ENCODE measurements around the gene TMEM255B.

The TMEM255B gene

DNA sequence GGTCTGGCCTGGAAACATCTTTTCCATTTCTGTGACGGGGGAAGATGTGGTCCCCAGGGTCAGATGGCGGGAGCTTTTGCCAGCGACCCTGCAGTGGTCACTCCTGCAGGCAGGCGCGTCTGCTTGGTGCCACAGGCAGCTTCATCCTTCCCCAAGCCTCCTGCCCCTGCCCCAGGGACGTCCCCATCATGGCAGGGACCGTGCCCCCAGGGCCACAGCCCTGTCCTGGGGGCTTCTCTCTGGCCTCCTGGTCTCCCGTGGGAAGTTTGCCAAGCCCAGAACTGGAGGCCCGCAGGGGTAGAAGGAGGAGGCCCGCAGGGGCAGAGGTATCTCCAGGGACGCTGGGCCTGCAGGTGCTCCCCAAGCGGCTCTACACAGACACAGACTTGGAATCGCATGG lies 47.5 kb downstream of the TMEM255B start:
- no peak for DNase-seq

GRCh38 chr13:113808058-113808834 lies 49.2 kb downstream of the TMEM255B start:
- no peak for DNase-seq

- no peak for DNase-seq
Measured at GRCh38 chr13:113809934-113810333, 50.9 kb downstream of the TMEM255B start.

DNA sequence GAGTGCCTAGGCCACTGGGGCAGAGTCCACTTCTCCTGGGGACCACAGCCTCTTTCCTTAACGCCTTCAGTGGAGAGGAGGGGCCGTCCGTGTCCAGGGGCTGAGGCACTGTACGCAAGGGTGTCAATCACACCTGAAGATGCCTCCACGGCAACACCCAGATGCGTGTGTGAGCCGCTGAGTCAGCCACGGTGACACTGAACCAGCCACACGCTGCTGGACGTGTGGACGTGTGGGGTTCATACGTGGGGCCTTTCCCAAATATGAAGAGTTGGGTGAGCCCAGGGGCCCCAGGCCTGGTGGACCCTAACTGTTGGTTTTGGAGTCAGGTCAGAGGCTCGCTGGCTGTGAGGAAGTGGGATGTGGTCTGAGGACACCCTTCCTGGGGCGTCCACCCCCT lies 51.6 kb downstream of the TMEM255B start:
- no peak for DNase-seq

DNA sequence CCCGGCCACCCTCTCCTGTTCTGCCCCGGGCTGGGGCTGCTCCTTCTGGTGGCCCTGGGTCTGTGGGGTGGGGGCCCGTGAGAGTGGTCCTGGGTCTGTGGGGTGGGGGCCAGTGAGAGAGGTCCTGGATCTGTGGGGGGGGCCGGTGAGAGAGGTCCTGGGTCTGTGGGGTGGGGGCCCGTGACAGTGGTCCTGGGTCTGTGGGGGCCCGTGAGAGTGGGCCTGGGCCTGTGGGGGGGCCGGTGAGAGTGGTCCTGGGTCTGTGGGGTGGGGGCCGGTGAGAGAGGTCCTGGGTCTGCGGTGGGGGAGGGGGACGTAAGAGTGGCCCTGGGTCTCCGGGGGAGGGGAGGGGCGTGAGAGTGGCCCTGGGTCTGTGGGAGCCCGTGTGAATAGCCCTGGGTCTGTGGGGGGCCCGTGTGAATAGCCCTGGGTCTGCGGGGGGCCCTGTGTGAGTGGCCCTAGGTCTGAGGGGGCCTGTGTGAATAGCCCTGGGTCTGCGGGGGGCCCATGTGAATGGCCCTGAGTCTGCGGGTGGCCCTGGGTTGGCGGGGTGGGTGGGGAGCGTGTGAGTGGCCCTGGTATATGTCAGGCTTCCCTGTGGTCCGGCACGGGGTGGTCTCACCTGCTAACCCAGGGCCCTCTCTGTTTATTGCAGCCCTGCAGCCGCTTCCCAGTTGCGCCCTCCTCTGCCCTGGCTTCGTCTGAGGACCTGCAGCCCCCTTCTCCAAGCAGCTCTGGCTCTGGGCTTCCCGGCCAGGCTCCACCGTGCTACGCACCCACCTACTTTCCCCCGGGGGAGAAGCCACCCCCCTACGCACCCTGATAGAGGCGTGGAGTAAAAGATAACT lies 52.3 kb downstream of the TMEM255B start:
- DNase-seq, result no peak

DNA sequence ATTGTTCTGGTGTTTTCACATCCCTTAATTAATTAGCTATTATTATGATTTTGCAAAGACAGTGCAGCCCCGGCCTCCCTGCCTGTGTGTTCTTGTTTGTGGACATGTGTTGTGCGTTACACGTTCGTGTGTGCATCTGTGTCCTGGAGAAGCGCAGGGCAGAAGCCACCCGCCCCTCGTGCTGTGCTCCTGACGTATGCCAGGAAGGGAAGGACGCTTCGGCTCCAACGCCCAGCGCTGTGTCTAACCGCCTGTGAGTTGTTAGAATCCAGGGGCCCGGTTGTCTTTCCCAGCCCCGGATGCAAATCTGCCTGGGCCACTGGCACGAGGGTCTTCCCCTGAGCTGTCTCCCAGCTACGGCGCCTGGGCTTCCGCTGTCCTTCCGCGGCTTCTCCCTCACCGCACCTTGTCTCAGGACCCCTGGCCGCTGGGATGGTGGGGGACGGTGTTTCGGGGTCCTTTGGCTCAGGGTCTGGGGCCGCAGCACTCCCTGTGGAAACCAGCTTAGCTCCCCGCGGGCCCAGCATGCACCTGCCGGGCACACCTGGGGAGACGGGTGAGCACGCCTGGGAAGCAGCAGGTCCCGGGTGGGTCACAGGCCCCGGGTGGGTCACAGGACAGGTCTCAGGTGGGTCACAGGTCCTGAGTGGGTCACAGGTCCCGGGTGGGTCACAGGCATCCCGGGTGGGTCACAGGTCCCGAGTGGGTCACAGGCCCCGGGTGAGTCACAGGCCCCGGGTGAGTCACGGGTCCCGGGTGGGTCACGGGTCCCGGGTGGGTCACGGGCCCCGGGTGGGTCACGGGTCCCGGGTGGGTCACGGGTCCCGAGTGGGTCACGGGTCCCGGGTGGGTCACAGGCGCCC lies 53.4 kb downstream of the TMEM255B start:
- DNase-seq, result no peak

- no peak for DNase-seq
Measured at GRCh38 chr13:113813070-113813748, 54.2 kb downstream of the TMEM255B start.

- peak; percentile 16 for DNase-seq
Measured at GRCh38 chr13:113813749-113814434, 54.9 kb downstream of the TMEM255B start.

- DNase-seq, result peak; percentile 36
Measured at GRCh38 chr13:113814435-113814821, 55.4 kb downstream of the TMEM255B start.

- no peak for DNase-seq
Measured at GRCh38 chr13:113815151-113816058, 56.4 kb downstream of the TMEM255B start.

GRCh38 chr13:113816254-113816929 lies 57.4 kb downstream of the TMEM255B start:
- no peak for DNase-seq

DNA sequence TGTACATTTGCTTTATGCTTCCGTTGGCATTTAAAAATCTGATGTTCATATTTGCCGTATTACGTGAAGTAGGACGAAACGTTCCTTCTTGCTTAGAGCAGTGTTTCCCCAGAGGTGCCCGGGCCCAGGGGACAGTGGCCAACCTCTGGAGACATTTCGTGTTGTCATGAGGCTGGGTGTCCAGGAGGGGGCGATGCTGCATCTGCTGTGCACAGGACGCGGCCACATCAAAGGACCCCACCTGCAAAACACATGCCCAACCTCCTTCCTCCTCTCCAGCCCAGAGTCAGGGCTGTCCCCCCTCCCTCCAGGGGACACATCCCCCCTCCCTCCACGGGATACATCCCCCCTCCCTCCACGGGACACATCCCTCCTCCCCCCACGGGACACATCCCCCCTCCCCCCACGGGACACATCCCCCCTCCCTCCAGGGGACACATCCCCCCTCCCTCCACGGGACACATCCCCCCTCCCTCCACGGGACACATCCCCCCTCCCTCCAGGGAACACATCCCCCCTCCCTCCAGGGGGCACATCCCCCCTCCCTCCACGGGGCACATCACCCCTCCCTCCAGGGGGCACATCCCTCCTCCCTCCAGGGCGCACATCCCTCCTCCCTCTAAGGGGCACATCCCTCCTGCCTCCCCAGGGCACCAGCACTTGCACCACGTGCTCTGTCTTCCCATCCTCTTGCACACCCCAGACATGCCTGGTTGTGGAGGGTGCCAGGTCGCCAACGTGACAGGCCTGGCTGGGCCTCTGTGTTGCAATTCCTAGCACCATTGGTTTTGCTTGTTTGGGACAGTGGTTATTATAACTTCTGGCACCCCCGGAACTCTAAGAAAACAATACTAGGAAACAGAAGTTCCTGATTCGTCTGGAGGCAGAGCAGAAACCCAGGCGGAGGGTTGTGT lies 58.2 kb downstream of the TMEM255B start:
- DNase-seq, result peak; percentile 46

- DNase-seq, result no peak
Measured at GRCh38 chr13:113817860-113818691, 59.0 kb downstream of the TMEM255B start.

- no peak for DNase-seq
Measured at GRCh38 chr13:113818700-113819295, 59.8 kb downstream of the TMEM255B start.

GRCh38 chr13:113819341-113819730 lies 60.3 kb downstream of the TMEM255B start:
- no peak for DNase-seq

DNA sequence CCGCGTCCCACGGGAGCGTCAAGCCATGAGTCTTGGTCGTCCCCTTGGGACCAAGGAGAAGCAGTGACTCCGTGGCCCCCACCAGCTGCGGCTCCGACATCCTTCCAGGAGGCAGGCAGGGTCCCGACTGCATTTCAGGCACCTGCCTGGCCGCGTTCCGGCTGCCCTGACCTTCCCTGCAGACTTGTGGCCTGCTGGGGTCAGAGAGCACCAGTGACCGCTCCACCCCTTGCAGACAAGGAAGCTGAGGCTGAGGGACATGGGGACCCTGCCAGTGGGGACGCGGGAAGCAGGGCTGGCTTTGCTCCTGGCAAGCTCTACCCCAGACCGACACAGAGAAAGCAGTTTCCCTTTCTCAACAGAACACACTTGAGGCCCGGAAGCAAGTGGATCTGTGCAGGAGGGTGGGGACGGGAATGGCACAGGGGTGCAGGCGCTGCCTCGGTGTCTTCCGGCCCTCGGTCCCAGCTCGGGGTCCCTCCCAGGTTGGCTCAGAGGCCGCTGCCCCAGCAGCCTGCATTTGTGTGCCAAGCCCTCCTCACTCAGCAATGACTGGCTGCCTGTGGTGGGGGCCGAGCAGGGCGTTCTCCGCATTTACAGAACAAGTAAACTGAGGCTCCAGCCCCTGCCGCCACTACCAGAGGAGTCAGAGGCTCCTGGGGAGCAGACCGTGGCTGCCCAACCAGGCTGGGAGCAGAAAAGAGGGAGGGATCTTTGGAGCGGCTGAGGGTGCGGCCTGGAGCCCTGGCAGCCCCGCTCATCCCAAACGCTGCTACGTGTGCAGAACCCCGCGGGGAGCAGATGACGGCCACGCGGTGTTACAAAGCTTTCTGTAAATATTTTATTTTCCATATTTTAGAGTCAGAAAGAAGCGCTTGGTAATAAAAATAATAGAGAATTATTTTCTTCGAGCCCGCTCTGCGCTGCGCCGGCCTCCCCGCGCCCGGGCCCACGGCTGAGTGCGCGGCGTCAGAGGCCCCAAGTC lies 61.0 kb downstream of the TMEM255B start:
- no peak for DNase-seq

Data from NCI-H226 (cell line).